SIG-M5 treated with dmso at 0.1 percent for 504 hours (cell line): ENCODE data around the gene UBR4.
"Not testable (repeated sequence)": the region's sequence is repeated elsewhere in the genome, so short reads cannot be mapped to it uniquely, and the experiment has no call there.

Experiments
- DNase-seq: peaks from one replicate; lab custom pipeline; 2025; ENCODE audit not compliant: unreplicated experiment; lab: John Stamatoyannopoulos, UW

Gene UBR4

GRCh38 chr1:19220080-19220846, 10.2 kb upstream of the UBR4 start:
- no peak for DNase-seq

- DNase-seq, result no peak
Observed at GRCh38 chr1:19219451-19219850, 9.4 kb upstream of the UBR4 start.

GRCh38 chr1:19216585-19216984, 6.5 kb upstream of the UBR4 start:
- not testable (repeated sequence) for DNase-seq

- no peak for DNase-seq
Observed at GRCh38 chr1:19213580-19213979, 3.5 kb upstream of the UBR4 start.

DNA sequence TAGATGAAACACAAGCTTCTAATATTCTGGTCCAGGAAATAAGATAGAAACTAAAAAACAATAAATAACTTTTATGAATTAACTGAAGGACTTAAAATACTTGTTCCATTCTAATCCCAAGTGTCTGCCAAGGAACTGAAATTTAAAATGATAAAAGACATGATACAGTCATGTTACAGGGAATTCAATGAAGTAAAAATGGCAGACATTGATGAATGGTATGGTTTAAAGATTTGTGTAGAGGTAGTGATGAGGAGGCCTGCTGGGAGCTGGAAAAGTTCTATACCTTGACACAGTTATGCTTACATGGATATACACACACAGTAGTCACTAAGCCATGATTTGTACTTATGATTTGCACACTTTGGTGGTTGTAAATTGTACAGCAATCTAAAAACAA, 2.1 kb upstream of the UBR4 start:
- DNase-seq, result no peak

GRCh38 chr1:19210772-19211549, 895 bp upstream of the UBR4 start:
- DNase-seq, result peak; percentile 36

GRCh38 chr1:19209439-19209989, 552 bp downstream of the UBR4 start:
- DNase-seq, result peak; percentile 34

DNA sequence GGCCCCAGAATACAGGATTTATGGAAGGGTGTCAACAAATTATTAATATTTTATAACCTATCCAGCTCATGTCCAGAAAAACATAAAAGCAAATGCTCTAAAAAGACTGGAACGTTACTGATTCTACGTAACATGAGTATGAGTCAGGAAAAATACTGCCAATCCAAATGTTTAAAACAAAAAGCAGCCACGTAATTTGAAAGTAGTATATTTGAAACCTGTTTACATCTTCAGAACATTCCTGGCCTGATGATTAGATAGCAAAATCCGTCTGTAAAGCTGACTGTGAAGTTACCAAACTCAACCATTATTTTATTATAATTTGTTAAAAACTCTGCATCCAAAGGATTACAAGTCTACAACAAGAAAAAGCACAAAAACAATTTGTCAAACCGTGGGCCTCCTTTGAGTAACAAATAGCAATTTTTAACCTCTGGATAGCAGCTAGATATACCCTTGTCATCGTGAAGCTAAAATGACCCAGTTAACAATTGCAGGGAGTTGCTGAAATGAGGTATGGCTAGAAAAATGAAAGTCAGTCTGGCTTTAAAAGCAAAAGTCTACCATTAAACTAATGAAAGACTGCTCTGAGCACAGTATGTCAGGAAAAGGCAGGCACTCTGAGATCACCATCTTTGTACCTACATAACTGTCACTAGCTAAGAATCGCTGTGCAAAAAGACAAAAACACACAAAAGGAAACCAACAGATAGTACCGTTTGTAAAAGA, 1.2 kb downstream of the UBR4 start:
- DNase-seq, result no peak

GRCh38 chr1:19206947-19207346, 3.1 kb downstream of the UBR4 start:
- DNase-seq, result peak; percentile 16

DNA sequence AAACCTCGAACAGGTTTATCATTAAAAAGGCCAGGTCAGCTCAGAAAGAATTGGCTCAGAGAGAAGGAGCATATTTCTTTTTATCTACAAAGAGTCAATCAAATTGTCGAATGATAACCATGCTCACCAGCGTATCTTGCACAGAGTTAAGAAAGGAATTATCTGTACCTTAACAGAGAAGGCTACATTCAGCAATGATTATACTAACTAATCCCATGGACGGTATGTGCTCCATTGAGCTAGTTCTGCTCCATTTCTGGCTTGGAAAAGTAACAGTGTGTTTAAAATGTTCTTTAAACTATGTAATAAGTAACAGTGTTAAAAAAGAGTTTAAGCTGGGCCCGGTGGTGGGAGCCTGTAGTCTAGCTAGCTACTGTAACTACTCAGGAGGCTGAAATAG, 4.2 kb downstream of the UBR4 start:
- no peak for DNase-seq

GRCh38 chr1:19205403-19205802, 4.7 kb downstream of the UBR4 start:
- no peak for DNase-seq

DNA sequence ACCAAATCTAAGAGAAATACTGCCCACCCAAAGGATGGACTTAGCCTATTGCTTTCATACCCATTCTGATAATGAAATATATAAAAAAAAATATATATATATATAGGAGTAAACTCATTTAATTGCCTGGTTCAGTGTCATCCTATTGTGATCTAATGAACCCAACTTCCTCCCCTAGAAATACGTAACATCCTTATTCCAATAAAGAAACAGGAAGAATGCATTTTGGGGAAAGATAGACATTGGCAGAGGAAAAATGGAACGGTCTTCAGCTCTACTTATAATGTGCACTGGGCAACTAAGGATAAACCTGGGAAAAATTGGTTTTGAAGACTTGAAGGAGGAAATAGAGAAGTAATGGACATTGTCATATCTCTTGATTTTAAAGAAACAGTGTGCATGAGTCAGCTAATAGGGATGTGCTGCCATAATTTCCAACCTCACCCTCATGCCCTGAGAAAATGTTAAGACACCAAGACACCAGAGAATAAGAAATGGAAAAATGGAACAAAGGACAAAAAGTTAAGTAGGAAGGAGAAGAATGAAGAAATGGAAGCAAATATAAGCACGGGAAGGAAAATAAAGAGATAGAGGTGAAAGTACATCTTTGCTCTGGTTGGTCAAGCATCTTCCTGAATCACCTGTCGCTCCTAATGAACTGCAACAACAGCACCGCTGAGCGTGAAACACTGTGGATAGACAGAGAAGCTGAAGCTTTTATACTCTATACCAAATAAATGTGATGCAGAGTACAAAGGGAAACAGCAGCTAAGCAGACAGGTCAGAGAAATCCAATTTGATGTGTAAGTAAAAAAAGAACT, 5.4 kb downstream of the UBR4 start:
- DNase-seq, result no peak

- DNase-seq, result no peak
Observed at GRCh38 chr1:19203440-19203839, 6.6 kb downstream of the UBR4 start.

GRCh38 chr1:19202396-19202795, 7.7 kb downstream of the UBR4 start:
- DNase-seq, result no peak

- DNase-seq, result no peak
Observed at GRCh38 chr1:19199969-19200604, 10.0 kb downstream of the UBR4 start.

DNA sequence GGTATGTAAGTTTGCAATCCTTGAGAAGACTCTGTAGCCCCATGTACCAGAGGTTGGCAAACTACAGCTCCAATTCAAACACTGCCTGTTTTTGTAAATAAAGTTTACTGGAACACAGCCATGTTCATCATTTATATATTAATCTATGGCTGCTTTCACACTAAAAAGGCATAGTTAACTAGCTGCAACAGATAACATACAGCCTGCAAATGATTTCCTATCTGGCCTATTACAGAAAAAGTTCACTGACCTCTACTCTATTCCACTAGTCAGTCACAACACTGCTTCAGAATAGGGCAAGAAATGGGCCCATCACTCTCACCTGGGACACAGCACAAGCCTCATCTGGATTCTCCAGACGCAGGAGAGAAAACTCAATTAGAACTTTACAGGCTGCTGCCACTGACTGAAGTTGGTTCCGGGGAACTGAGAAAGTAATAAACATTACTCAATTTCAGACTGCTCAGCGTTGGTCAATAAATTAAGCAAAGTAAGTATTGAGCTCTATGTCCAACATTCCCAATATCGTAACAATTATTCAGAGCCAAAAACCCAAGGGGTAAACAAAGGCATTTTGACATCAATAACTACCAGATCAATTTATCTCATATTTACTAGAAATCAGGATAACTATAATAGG, 10.6 kb downstream of the UBR4 start:
- no peak for DNase-seq

DNA sequence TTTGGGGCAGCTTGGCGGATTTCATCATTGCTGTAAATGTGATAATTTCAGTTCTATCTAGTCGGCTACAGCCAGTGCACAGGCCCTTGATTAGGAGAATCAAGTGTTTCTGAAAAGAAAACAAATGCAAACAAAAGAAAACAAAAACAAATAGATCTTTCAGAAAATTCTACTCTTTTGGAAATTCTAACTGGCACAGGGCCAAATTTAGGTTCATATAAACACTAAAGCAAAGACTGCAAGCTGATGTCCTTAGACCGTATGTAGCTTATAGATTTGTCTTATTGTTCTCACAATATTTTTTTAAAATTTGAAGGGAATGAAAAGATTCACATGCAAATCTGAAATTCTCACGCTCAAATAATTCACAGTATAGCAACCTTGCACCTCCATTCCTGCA, 11.2 kb downstream of the UBR4 start:
- DNase-seq, result no peak

DNA sequence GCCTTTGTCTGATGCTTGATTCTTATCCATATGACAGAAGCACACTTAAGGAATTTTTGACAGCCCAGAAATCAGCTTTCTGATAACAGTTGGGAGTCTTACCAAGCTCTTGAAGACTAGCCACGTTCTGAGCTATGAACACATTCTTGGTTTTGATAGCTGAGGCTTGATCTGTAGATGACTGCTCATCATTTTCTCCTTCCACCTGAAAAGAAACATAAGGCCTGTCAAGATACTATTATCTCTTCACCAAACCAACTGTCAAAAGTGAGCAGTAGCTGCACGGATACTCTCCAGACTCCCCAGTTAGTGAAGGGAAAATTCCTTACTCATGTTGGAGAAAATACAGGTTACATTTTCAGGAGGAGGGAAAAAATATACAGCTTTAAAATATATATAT, 12.2 kb downstream of the UBR4 start:
- DNase-seq, result no peak

DNA sequence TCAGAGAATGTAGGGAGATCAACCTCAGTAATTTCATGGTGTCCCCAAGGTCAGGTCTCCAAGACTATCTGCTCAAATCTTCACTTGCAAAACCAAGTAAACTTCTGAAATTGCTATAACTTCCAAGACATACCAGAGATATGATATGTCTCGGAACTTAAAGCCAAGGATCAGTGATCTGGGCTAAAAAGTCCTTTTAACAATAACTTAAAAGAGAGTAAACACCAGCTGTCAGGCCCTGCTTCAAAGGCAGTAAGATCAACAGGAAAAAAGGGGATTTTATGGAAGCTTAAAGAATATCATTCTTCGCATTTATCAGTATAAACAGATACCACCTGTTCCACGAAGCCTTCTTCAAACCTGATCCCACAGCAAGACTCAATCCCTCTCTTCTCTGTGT, 13.7 kb downstream of the UBR4 start:
- no peak for DNase-seq

DNA sequence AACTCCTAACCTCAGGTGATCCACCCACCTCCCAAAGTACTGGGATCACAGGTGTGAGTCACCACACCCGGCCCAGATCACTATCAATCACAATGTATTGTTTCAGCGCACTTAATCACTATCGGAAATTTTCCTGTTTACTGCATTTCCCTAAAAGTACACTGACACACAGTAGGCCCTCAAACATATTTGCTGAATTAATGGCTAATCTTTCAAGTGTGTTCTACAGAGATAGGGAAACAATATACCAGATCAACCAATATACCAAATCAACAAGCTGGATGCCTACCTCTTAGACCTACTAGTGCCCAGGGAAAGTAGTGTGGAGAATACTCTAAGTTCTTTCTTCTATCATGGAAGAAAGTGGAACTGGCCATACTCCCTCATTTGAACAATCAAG, 17.1 kb downstream of the UBR4 start:
- no peak for DNase-seq
